HG03025 (cell line): ENCODE data around the gene CHCHD6.

ENCODE experiments used
- ATAC-seq: cut with Tn5 transposase; IDR thresholded peaks from one replicate; pipeline ENCODE4 v1.9.1; 2021; ENCODE audit warnings: mild to moderate bottlenecking, moderate library complexity; ENCODE audit not compliant: unreplicated experiment, low FRiP score

Gene CHCHD6

GRCh38 chr3:126954141-126954842 lies 250.3 kb downstream of the CHCHD6 start:
- ATAC-seq: peak; percentile 55

GRCh38 chr3:126955004-126955790 lies 251.2 kb downstream of the CHCHD6 start:
- ATAC-seq: peak; percentile 76

- no peak for ATAC-seq
Measured at GRCh38 chr3:126956361-126956760, 252.3 kb downstream of the CHCHD6 start.

DNA sequence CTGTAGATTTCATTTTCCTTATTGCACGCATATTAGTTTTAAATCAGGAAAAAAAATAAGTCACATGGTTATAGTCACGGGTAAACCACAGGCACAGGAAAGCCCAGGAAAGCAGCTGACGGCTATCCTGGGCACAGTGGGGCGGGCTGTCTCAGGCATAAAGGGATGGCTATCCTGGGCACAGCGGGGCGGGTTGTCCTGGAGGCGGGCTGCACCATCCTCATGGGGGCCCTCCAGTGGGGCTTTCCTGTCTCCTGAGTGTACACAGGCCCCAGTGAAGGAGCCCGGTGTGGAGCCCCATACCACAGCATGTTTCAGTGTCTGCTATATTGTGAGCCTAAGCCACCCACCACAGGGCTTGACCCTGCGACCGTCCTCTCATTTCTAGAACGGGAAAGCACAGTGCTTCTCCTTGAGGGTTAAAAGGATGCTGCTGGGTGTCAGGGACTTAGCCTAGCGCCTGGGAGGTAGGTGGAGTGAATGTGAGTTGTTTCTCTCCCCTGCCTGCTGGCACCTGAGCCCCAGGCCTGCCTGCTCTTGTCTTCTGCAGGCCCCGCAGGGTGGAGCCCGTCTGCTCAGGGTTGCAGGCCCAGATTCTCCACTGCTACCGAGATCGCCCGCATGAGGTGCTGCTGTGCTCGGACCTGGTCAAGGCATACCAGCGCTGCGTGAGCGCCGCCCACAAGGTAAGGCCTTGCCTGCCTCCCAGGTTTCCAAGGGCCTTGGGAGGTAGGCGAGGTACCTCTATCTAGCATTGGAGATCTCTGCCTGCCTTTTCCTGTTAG lies 253.0 kb downstream of the CHCHD6 start:
- ATAC-seq: no peak

DNA sequence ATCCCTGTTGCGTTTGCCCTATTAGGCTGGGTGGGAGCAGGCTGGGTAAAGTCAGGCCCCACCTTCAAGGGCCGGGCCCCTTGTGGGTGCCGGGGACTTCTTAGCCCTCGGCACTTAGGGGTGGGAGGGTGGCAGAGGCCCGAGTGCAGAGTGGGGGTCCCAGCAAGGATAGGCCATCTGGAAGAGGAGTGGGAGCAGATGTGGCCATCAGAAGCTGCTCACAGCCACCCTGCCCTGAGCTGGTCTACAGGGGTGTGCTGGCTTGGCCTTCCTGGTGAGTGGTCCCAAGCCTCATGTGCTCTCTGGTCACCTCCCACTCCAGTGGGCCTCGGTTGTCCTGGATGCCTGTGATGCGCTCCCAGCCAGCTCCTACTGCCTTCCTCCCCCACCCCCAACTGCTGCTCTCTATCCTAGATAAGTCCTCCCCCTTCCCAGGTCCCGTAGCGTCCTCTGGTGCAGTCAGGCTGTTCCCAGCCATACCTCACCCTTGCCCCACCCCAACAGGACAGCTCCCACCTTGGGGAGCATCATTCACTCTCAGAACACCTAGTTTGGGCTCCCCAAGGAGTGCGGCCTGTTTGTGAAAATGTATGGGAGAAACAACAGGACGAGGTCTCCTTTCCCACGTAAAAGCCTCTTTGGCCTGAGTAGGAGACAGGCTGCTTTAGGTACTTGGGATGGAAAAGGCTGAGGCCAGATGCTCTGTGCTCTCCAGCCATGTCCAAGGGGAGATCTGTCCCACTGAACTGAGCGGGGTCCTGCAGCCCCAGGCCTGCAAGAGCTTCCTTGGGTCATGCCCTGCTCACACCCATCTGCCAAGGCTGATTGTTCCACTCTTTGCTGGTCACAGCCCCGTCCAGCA lies 254.0 kb downstream of the CHCHD6 start:
- ATAC-seq: no peak

GRCh38 chr3:126958638-126959085 lies 254.6 kb downstream of the CHCHD6 start:
- no peak for ATAC-seq

GRCh38 chr3:126959136-126959920 lies 255.3 kb downstream of the CHCHD6 start:
- ATAC-seq: no peak

DNA sequence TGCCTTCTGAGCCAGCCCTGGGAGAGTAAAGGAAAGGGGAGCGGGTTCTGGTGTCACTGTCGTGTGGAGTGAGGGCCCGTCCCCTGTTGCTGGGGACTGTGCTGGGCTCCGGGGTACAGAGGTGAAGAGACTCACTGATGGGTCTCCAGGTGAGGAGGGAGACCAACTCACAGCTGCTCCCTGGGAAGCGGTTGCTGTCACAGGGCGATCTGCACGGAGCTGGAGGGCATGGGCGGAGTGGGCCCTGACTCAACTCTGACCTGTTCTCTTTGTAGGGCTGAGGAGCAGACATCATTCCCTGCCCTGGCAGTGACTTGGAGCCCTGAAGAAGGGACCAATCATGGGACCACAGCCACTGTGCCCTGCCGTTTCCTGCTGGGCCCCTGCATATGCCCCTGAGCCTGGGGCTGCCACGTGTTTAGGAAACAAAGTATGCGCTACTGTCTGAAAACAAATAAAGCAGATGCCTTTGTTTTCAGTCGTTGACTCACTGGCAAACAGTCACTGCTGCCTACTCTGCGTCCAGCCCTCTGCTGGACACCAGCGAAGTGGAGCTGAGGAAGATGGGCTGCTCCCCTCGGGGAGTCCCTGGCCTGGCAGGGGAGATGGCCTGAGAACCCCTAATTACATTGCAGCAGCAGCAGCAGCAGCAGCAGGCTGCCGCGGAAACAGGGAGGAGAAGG lies 256.0 kb downstream of the CHCHD6 start:
- ATAC-seq: no peak

DNA sequence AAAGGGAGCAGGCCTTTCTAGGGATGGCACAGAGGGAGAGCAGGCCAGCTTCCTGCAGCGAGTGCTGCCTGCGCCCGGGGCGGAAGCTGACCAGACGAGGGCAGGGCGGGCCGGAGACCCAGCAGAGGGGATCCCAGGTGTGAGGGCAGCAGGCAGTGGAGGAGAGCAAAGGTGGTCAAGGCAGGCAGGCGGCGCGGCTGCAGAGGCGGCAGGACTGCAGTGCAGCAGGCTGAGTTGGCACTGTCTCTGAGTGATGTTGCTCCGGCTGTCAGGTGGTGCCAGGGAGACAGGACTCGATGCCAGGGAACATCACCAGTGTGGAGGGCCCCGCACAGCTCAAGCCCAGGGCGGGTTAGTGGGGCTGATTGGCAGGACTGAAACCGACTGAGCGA lies 256.6 kb downstream of the CHCHD6 start:
- no peak for ATAC-seq

DNA sequence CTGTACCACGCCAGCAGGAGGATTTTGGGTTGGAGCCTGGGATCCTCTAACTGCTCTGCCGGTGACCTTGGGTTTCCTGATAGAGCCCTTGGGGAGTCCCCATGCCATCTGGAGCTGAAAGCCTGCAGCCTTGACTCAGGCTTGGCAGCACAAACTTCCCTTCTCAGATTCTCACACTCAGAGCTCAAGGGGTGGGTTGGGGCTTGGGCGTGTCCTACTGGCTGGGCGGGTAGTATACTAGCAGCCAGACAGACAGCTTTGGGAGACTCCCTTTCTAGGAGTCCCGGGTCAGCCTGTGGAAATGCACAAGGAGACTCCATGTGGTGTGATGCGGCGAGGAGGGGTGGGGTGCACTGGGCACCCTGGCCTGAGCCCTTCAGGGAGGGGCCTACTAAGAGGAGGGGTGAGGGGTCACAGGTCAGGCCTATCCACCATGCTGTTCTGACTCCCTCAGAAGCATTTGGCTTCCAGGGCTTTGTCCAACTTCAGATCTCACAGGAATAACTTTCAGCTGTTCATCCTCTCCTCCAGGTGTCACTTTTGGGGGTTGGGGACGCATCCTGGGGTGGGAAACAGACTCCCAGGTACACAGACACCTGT lies 257.3 kb downstream of the CHCHD6 start:
- no peak for ATAC-seq

- no peak for ATAC-seq
Measured at GRCh38 chr3:126961791-126962461, 257.9 kb downstream of the CHCHD6 start.

GRCh38 chr3:126962756-126963155 lies 258.7 kb downstream of the CHCHD6 start:
- no peak for ATAC-seq

DNA sequence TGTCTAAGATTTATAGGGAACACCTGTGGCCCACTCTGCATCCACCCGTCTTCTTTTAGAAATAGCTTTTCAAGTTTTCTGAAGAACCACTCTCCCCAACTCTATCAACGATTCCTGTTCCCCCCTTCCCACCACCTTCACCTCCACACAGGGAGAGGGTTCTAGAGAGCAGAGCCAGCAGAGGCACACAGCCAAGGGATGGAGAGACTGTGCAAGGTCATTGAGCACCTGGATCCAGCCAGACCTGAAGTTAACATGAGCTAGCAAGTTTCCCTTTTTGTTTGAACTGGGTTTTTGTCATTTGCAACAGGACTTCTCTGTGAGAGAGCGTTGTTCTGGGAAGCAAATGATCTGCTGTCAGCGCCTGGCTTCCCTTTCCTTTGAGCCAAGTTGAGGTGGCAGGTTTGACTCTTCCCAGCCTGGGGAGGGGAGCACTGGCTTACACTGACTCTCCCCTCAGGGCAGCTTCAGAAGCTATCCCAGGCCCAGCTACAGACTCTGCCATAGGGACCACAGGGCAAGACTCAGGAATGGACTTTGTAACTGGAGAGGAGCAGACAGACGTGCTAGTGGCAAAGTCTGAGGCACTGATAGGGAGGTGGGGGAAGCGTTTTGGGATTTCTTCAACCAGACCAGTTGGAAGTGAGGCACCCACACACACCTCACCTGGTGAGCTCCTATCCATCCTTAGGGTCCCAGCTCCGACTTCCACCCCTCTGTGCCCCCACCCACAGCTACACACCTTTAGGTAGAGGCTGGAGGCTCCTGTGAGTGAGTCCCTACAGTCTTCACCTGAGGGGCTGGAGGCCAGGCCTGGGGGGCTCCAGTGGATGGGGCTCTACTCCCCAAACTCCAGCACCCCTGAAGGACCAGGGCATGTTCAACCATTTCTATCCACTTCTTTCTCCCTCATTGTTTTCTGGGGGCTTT lies 259.5 kb downstream of the CHCHD6 start:
- no peak for ATAC-seq

- ATAC-seq: no peak
Measured at GRCh38 chr3:126964261-126964660, 260.2 kb downstream of the CHCHD6 start.

GRCh38 chr3:126964950-126965349 lies 260.9 kb downstream of the CHCHD6 start:
- ATAC-seq: no peak

- no peak for ATAC-seq
Measured at GRCh38 chr3:126965526-126966080, 261.6 kb downstream of the CHCHD6 start.

- no peak for ATAC-seq
Measured at GRCh38 chr3:126967386-126967785, 263.3 kb downstream of the CHCHD6 start.
